Measurements from ENCODE around the gene TMEM154. TPM values are rescaled to one million over a fixed set of nuclear protein-coding genes. Genes with fewer than 3 reads are reported as not detected.

Gene TMEM154
- polyA plus RNA-seq (2013, experiment 1 of 2) = 10.7 TPM
- 12.0 TPM for polyA plus RNA-seq (2013, experiment 2 of 2)

- Histone ChIP-seq H2BK120ac (ENCODE audit: low read depth, low read length) (peak within 1 kb of the TSS; percentile 54), H3K9ac (ENCODE audit: low read length) (peak within 1 kb of the TSS; percentile 92), H2BK12ac (ENCODE audit: low read length in 2 of 2) (peak within 1 kb of the TSS; percentile 23 to 75), H2BK15ac (ENCODE audit: low read depth, poor library complexity, severe bottlenecking) (peak within 1 kb of the TSS; percentile 73), H3K27ac (ENCODE audit: low read length, poor library complexity, severe bottlenecking) (peak within 1 kb of the TSS; percentile 85), H3K23ac (ENCODE audit: low read length in 2 of 2) (no peak within 1 kb of the TSS), H3K4ac (ENCODE audit: low read depth in 1 of 2, low read length in 2 of 2) (peak within 1 kb of the TSS; percentile 24 to 35), H3K27me3 (ENCODE audit: control insufficient read depth in 1 of 2, insufficient read depth in 1 of 2, low read length in 2 of 2) (peaks cover 0 to 13% of the 10 kb centered on the region in 2 experiments), H2BK5ac (ENCODE audit: low read depth, low read length, poor library complexity, severe bottlenecking) (peak within 1 kb of the TSS; percentile 81), H3K4me1 (ENCODE audit: control insufficient read depth, insufficient read depth, low read depth, low read length) (peaks cover 7% of the 10 kb centered on the region), H3K79me1 (replicated peaks; ENCODE audit: low read length, poor library complexity, severe bottlenecking) (peaks cover 11% of the 10 kb centered on the region), H3K14ac (ENCODE audit: low read length in 2 of 2) (no peak within 1 kb of the TSS), H3K36me3 (ENCODE audit: control insufficient read depth in 1 of 2, insufficient read depth in 2 of 2, low read depth in 1 of 2, low read length in 2 of 2) (no peaks in the 10 kb centered on the region), H3K18ac (ENCODE audit: low read depth in 1 of 2, low read length in 2 of 2) (peak within 1 kb of the TSS; percentile 54 to 80), H3K9me3 (ENCODE audit: control insufficient read depth, low read length) (no peaks in the 10 kb centered on the region), H2AK5ac (ENCODE audit: low read length, severe bottlenecking) (peak within 1 kb of the TSS; percentile 95), H2AFZ (ENCODE audit: low read depth, low read length) (peak within 1 kb of the TSS; percentile 6), H3K4me2 (ENCODE audit: low read length, poor library complexity, severe bottlenecking) (peak within 1 kb of the TSS; percentile 64), H4K91ac (ENCODE audit: low read length) (peak within 1 kb of the TSS; percentile 68), H3K4me3 (ENCODE audit: insufficient read depth in 1 of 2, low read depth in 1 of 2, low read length in 2 of 2) (peak within 1 kb of the TSS; percentile 48 to 86), H4K8ac (ENCODE audit: low read length) (peak within 1 kb of the TSS; percentile 78)
- DNase-seq = peak; percentile 76
- WGBS = 3% methylated on average over 31 of the region's 32 CpGs
These were observed at the start of gene TMEM154 for GRCh38 chr4:152679414-152680281. Gene TMEM154, minus strand, starts transcription at chr4:152679997. Its CDS starts 64 bp downstream, at chr4:152679933.

- Histone ChIP-seq H3K9me3 (ENCODE audit: control insufficient read depth, low read length) (no peaks in the 10 kb centered on the region), H3K9ac (ENCODE audit: low read length) (no peak overlapping the region), H3K4me2 (ENCODE audit: low read length, poor library complexity, severe bottlenecking) (no peak overlapping the region), H2AFZ (ENCODE audit: low read depth, low read length) (no peak overlapping the region), H3K4me1 (ENCODE audit: control insufficient read depth, insufficient read depth, low read depth, low read length) (peaks cover 3% of the 10 kb centered on the region), H3K36me3 (ENCODE audit: control insufficient read depth in 1 of 2, insufficient read depth in 2 of 2, low read depth in 1 of 2, low read length in 2 of 2) (no peaks in the 10 kb centered on the region), H2BK5ac (ENCODE audit: low read depth, low read length, poor library complexity, severe bottlenecking) (no peak overlapping the region), H3K4ac (ENCODE audit: low read depth in 1 of 2, low read length in 2 of 2) (no peak overlapping the region), H3K4me3 (ENCODE audit: insufficient read depth in 1 of 2, low read depth in 1 of 2, low read length in 2 of 2) (no peak overlapping the region), H3K27ac (ENCODE audit: low read length, poor library complexity, severe bottlenecking) (no peak overlapping the region), H3K27me3 (ENCODE audit: control insufficient read depth in 1 of 2, insufficient read depth in 1 of 2, low read length in 2 of 2) (peaks cover 0 to 7% of the 10 kb centered on the region in 2 experiments), H4K8ac (ENCODE audit: low read length) (no peak overlapping the region), H3K79me1 (replicated peaks; ENCODE audit: low read length, poor library complexity, severe bottlenecking) (no peaks in the 10 kb centered on the region), H2BK15ac (ENCODE audit: low read depth, poor library complexity, severe bottlenecking) (no peak overlapping the region), H3K23ac (ENCODE audit: low read length in 2 of 2) (no peak overlapping the region), H4K91ac (ENCODE audit: low read length) (no peak overlapping the region), H3K14ac (ENCODE audit: low read length in 2 of 2) (no peak overlapping the region), H2AK5ac (ENCODE audit: low read length, severe bottlenecking) (no peak overlapping the region), H3K18ac (ENCODE audit: low read depth in 1 of 2, low read length in 2 of 2) (no peak overlapping the region), H2BK12ac (ENCODE audit: low read length in 2 of 2) (no peak overlapping the region), H2BK120ac (ENCODE audit: low read depth, low read length) (no peak overlapping the region)
- 47% methylated on average over 2 of the region's 2 CpGs for WGBS
- no peak for DNase-seq
These were observed 49.7 kb upstream of the TMEM154 start for GRCh38 chr4:152729466-152729865.

GRCh38 chr4:152728343-152728742 lies 48.5 kb upstream of the TMEM154 start:
- no peak overlapping the region for H4K91ac ChIP-seq (ENCODE audit: low read length)
- H3K79me1 ChIP-seq (replicated peaks; ENCODE audit: low read length, poor library complexity, severe bottlenecking) = no peaks in the 10 kb centered on the region
- no peak overlapping the region for H2AFZ ChIP-seq (ENCODE audit: low read depth, low read length)
- no peak overlapping the region for H3K18ac ChIP-seq (ENCODE audit: low read depth in 1 of 2, low read length in 2 of 2)
- H3K9ac ChIP-seq (ENCODE audit: low read length) = no peak overlapping the region
- H3K4me1 ChIP-seq (ENCODE audit: control insufficient read depth, insufficient read depth, low read depth, low read length) = peaks cover 3% of the 10 kb centered on the region
- H3K36me3 ChIP-seq (ENCODE audit: control insufficient read depth in 1 of 2, insufficient read depth in 2 of 2, low read depth in 1 of 2, low read length in 2 of 2) = no peaks in the 10 kb centered on the region
- H2BK15ac ChIP-seq (ENCODE audit: low read depth, poor library complexity, severe bottlenecking) = no peak overlapping the region
- no peak overlapping the region for H3K23ac ChIP-seq (ENCODE audit: low read length in 2 of 2)
- no peak overlapping the region for H3K4ac ChIP-seq (ENCODE audit: low read depth in 1 of 2, low read length in 2 of 2)
- H3K9me3 ChIP-seq (ENCODE audit: control insufficient read depth, low read length) = no peaks in the 10 kb centered on the region
- no peak overlapping the region for H3K14ac ChIP-seq (ENCODE audit: low read length in 2 of 2)
- DNase-seq = no peak
- H4K8ac ChIP-seq (ENCODE audit: low read length) = no peak overlapping the region
- H2BK5ac ChIP-seq (ENCODE audit: low read depth, low read length, poor library complexity, severe bottlenecking) = no peak overlapping the region
- no peak overlapping the region for H3K4me2 ChIP-seq (ENCODE audit: low read length, poor library complexity, severe bottlenecking)
- no peak overlapping the region for H2BK120ac ChIP-seq (ENCODE audit: low read depth, low read length)
- peaks cover 0 to 7% of the 10 kb centered on the region in 2 experiments for H3K27me3 ChIP-seq (ENCODE audit: control insufficient read depth in 1 of 2, insufficient read depth in 1 of 2, low read length in 2 of 2)
- no peak overlapping the region for H3K4me3 ChIP-seq (ENCODE audit: insufficient read depth in 1 of 2, low read depth in 1 of 2, low read length in 2 of 2)
- H3K27ac ChIP-seq (ENCODE audit: low read length, poor library complexity, severe bottlenecking) = no peak overlapping the region
- WGBS = no CpG with 5 or more reads among the region's 1 CpG
- H2AK5ac ChIP-seq (ENCODE audit: low read length, severe bottlenecking) = no peak overlapping the region
- no peak overlapping the region for H2BK12ac ChIP-seq (ENCODE audit: low read length in 2 of 2)

- no peak overlapping the region for H3K9ac ChIP-seq (ENCODE audit: low read length)
- no peak overlapping the region for H3K4ac ChIP-seq (ENCODE audit: low read depth in 1 of 2, low read length in 2 of 2)
- H2BK120ac ChIP-seq (ENCODE audit: low read depth, low read length) = no peak overlapping the region
- H3K9me3 ChIP-seq (ENCODE audit: control insufficient read depth, low read length) = no peaks in the 10 kb centered on the region
- H2AK5ac ChIP-seq (ENCODE audit: low read length, severe bottlenecking) = no peak overlapping the region
- H3K79me1 ChIP-seq (replicated peaks; ENCODE audit: low read length, poor library complexity, severe bottlenecking) = no peaks in the 10 kb centered on the region
- H3K14ac ChIP-seq (ENCODE audit: low read length in 2 of 2) = no peak overlapping the region
- no peak overlapping the region for H2AFZ ChIP-seq (ENCODE audit: low read depth, low read length)
- H3K36me3 ChIP-seq (ENCODE audit: control insufficient read depth in 1 of 2, insufficient read depth in 2 of 2, low read depth in 1 of 2, low read length in 2 of 2) = no peaks in the 10 kb centered on the region
- no peak overlapping the region for H2BK15ac ChIP-seq (ENCODE audit: low read depth, poor library complexity, severe bottlenecking)
- H3K27ac ChIP-seq (ENCODE audit: low read length, poor library complexity, severe bottlenecking) = no peak overlapping the region
- no peak overlapping the region for H4K91ac ChIP-seq (ENCODE audit: low read length)
- H3K27me3 ChIP-seq (ENCODE audit: control insufficient read depth in 1 of 2, insufficient read depth in 1 of 2, low read length in 2 of 2) = peaks cover 0 to 7% of the 10 kb centered on the region in 2 experiments
- no peak overlapping the region for H4K8ac ChIP-seq (ENCODE audit: low read length)
- no peak overlapping the region for H3K4me3 ChIP-seq (ENCODE audit: insufficient read depth in 1 of 2, low read depth in 1 of 2, low read length in 2 of 2)
- no peak for DNase-seq
- no peak overlapping the region for H2BK12ac ChIP-seq (ENCODE audit: low read length in 2 of 2)
- H2BK5ac ChIP-seq (ENCODE audit: low read depth, low read length, poor library complexity, severe bottlenecking) = no peak overlapping the region
- H3K18ac ChIP-seq (ENCODE audit: low read depth in 1 of 2, low read length in 2 of 2) = no peak overlapping the region
- no peak overlapping the region for H3K4me2 ChIP-seq (ENCODE audit: low read length, poor library complexity, severe bottlenecking)
- H3K4me1 ChIP-seq (ENCODE audit: control insufficient read depth, insufficient read depth, low read depth, low read length) = peaks cover 3% of the 10 kb centered on the region
- no peak overlapping the region for H3K23ac ChIP-seq (ENCODE audit: low read length in 2 of 2)
- 79% methylated on average over 1 of the region's 1 CpG for WGBS
These were observed 48.0 kb upstream of the TMEM154 start for GRCh38 chr4:152727784-152728183.
